WTC11 (cell line): Measurements from ENCODE around the gene XAB2. TPM values are rescaled to one million over a fixed set of nuclear protein-coding genes. Genes with fewer than 3 reads are reported as not detected.

ENCODE experiments used
- ATAC-seq: fragments of 200-7000 bp; cut with Tn5 transposase; 2 replicates; pipeline ENCODE4 v1.10.0; 2021; ENCODE audit warnings: mild to moderate bottlenecking, moderate library complexity
- CTCF ChIA-PET: fragments of 300-600 bp; sonication (Branson Sonifier 250); formaldehyde crosslinking; loops from one replicate; lab custom pipeline; 2021; ENCODE audit warnings: antibody characterized with exemption; lab: Charles Lee
- POLR2A ChIA-PET: fragments of 350-600 bp; sonication (Branson Sonifier 250); formaldehyde crosslinking; loops from one replicate; lab custom pipeline; 2021; ENCODE audit warnings: antibody characterized with exemption; lab: Charles Lee
- DNase-seq: peaks from one replicate; pipeline ENCODE4 v3.0.0; 2021; ENCODE audit warnings: low spot score
- H3K27ac Mint-ChIP-seq: 2 replicates; pipeline ENCODE4 v1.8.0; 2021; ENCODE audit warnings: mixed read lengths
- H3K27me3 Mint-ChIP-seq: 2 replicates; pipeline ENCODE4 v1.8.0; 2021; ENCODE audit warnings: low read depth, mild to moderate bottlenecking, moderate library complexity, mixed read lengths
- H3K36me3 Mint-ChIP-seq: 2 replicates; pipeline ENCODE4 v1.8.0; 2021; ENCODE audit warnings: mixed read lengths
- H3K4me1 Mint-ChIP-seq: 2 replicates; pipeline ENCODE4 v1.8.0; 2022; ENCODE audit warnings: mixed read lengths
- H3K4me3 Mint-ChIP-seq: 2 replicates; pipeline ENCODE4 v1.8.0; 2021; ENCODE audit warnings: mild to moderate bottlenecking, moderate library complexity, mixed read lengths
- H3K9me3 Mint-ChIP-seq: 2 replicates; pipeline ENCODE4 v1.8.0; 2021; ENCODE audit warnings: mixed read lengths
- ARID4B ChIP-seq: sonication (generic); formaldehyde crosslinking; IDR thresholded peaks from 2 replicates; pipeline ENCODE4 v1.8.0; 2023; ENCODE audit warnings: missing genetic modification reagents, mild to moderate bottlenecking, borderline replicate concordance
- ATF1 ChIP-seq: sonication (generic); formaldehyde crosslinking; IDR thresholded peaks from 2 replicates; pipeline ENCODE4 v1.8.1; 2023; ENCODE audit warnings: mild to moderate bottlenecking, moderate library complexity, missing genetic modification reagents
- ETV6 ChIP-seq: sonication (generic); formaldehyde crosslinking; IDR thresholded peaks from 2 replicates; pipeline ENCODE4 v1.8.1; 2022; ENCODE audit warnings: mild to moderate bottlenecking, missing genetic modification reagents
- FOXP4 ChIP-seq: sonication (generic); formaldehyde crosslinking; IDR thresholded peaks from 2 replicates; pipeline ENCODE4 v1.8.0; 2022; ENCODE audit warnings: mild to moderate bottlenecking, missing genetic modification reagents
- IRF2 ChIP-seq: sonication (generic); formaldehyde crosslinking; IDR thresholded peaks from 2 replicates; pipeline ENCODE4 v1.8.0; 2022; ENCODE audit warnings: low read depth, missing genetic modification reagents, borderline replicate concordance
- MYBL2 ChIP-seq: sonication (generic); formaldehyde crosslinking; IDR thresholded peaks from 2 replicates; pipeline ENCODE4 v1.8.1; 2023; ENCODE audit warnings: mild to moderate bottlenecking, moderate library complexity, missing genetic modification reagents
- OVOL2 ChIP-seq: fragments of 250-450 bp; sonication (Bioruptor Pico); IDR thresholded peaks from 2 replicates; pipeline ENCODE4 v1.9.0; 2021; ENCODE audit warnings: mild to moderate bottlenecking, borderline replicate concordance
- PRDM15 ChIP-seq: sonication (generic); formaldehyde crosslinking; IDR thresholded peaks from 2 replicates; pipeline ENCODE4 v1.8.0; 2022; ENCODE audit warnings: missing genetic modification reagents
- ZMAT4 ChIP-seq: fragments of 250-450 bp; sonication (Bioruptor Pico); IDR thresholded peaks from 2 replicates; pipeline ENCODE4 v1.9.0; 2021; ENCODE audit warnings: mild to moderate bottlenecking
- ZNF425 ChIP-seq: fragments of 250-450 bp; sonication (Bioruptor Pico); conservative IDR thresholded peaks from 2 replicates; pipeline ENCODE4 v1.9.0; 2021; ENCODE audit warnings: mild to moderate bottlenecking
- ZNF671 ChIP-seq: fragments of 250-450 bp; sonication (Bioruptor Pico); IDR thresholded peaks from 2 replicates; pipeline ENCODE4 v1.8.0; 2021; ENCODE audit warnings: mild to moderate bottlenecking
- ZSCAN18 ChIP-seq: fragments of 250-450 bp; sonication (Bioruptor Pico); IDR thresholded peaks from 2 replicates; pipeline ENCODE4 v2.1.2; 2022; ENCODE audit warnings: mild to moderate bottlenecking, moderate library complexity
- total RNA-seq: library from RNA; stranded (reverse); gene quantifications from 3 replicates; pipeline ENCODE4 v1.2.3, GENCODE V29; 2021

Gene XAB2
- total RNA-seq, 1 experiment from 2014 or later, result 65.7 TPM

- no peaks in the 10 kb centered on the region for H3K4me1 Mint-ChIP-seq
- DNase-seq (no peak), ATAC-seq (no peak)
- H3K36me3 Mint-ChIP-seq, result no peaks in the 10 kb centered on the region
- no peaks in the 10 kb centered on the region for H3K9me3 Mint-ChIP-seq
- no peak overlapping the region for H3K4me3 Mint-ChIP-seq
- H3K27ac Mint-ChIP-seq, result no peak overlapping the region
- peaks cover 7% of the 10 kb centered on the region for H3K27me3 Mint-ChIP-seq
- ChIA-PET CTCF (no interaction called here), POLR2A (no interaction called here)
- no peak for TF ChIP-seq ARID4B
- TF ChIP-seq MYBL2 (CRISPR knock-in tag), result no peak
Observed at GRCh38 chr19:7645656-7646425, 16.5 kb upstream of the XAB2 start.

- no peak for DNase-seq
- POLR2A ChIA-PET, result no interaction called here
- TF ChIP-seq ZMAT4 (CRISPR knock-in tag) (no peak), PRDM15 (CRISPR knock-in tag) (no peak), ETV6 (CRISPR knock-in tag) (no peak), ZNF671 (CRISPR knock-in tag) (no peak), OVOL2 (CRISPR knock-in tag) (no peak), IRF2 (CRISPR knock-in tag) (no peak), ZNF425 (CRISPR knock-in tag) (no peak), FOXP4 (CRISPR knock-in tag) (no peak), ATF1 (no peak), ZSCAN18 (CRISPR knock-in tag) (no peak), ARID4B (no peak)
Observed at GRCh38 chr19:7645163-7645562, 15.8 kb upstream of the XAB2 start.

More at GRCh38 chr19:7645163-7645562, 15.8 kb upstream of the XAB2 start:
- H3K4me1 Mint-ChIP-seq, result no peaks in the 10 kb centered on the region
- H3K36me3 Mint-ChIP-seq, result peaks cover under 1% of the 10 kb centered on the region; the same call in 1 of the 2 replicates
- ATAC-seq, result no peak
- peaks cover 3% of the 10 kb centered on the region; the same call in 1 of the 2 replicates for H3K27me3 Mint-ChIP-seq
- CTCF ChIA-PET, result no interaction called here
- H3K9me3 Mint-ChIP-seq, result peaks cover 2% of the 10 kb centered on the region
- H3K4me3 Mint-ChIP-seq, result no peak overlapping the region
- H3K27ac Mint-ChIP-seq, result no peak overlapping the region
